Measurements from ENCODE around the gene RNPS1. TPM values are rescaled to one million over a fixed set of nuclear protein-coding genes. Genes with fewer than 3 reads are reported as not detected.
A peak's percentile ranks its signal among the peaks of the same experiment; 100 is the strongest.
"Not testable (repeated sequence)": the region's sequence is repeated elsewhere in the genome, so short reads cannot be mapped to it uniquely, and the experiment has no call there.

Gene RNPS1
- polyA plus RNA-seq, 3 donors from 2014 or later: 179 to 332 (median 189) TPM

DNA sequence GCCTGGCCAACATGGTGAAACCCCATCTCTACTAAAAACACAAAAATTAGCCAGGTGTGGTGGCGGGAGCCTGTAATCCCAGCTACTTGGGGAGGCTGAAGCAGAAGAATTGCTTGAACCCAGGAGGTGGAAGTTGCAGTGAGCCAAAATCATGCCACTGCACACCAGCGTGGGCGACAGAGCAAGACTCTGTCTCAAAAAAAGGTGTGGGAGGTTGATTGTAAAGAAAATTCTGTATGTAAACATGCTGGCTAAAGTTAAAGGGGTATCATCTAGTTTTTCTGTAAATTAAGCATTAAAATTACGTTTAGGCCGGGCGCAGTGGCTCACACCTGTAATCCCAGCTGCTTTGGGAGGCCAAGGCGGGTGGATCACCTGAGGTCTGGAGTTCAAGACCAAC lies 9.4 kb downstream of the RNPS1 start:
- not testable (repeated sequence) for H3K4me1 Mint-ChIP-seq; H3K27me3 Mint-ChIP-seq (ENCODE audit: low read depth in 3 of 3); H3K9me3 Mint-ChIP-seq; H3K4me3 Mint-ChIP-seq; DNase-seq
- peaks cover 6 to 42% (median 19%) of the 10 kb centered on the region in 3 donors for H3K36me3 Mint-ChIP-seq
- H3K27ac Mint-ChIP-seq: peak overlapping the region in 2 of 6 donors; percentile 27 to 45

- H3K4me3 Mint-ChIP-seq: no peak overlapping the region
- H3K27ac Mint-ChIP-seq: no peak overlapping the region
- H3K9me3 Mint-ChIP-seq: no peaks in the 10 kb centered on the region
- DNase-seq: no peak
- no peaks in the 10 kb centered on the region for H3K4me1 Mint-ChIP-seq
- peaks cover 0 to 7% (median 5%) of the 10 kb centered on the region in 3 donors for H3K27me3 Mint-ChIP-seq (ENCODE audit: low read depth in 3 of 3)
- peaks cover 6 to 47% (median 24%) of the 10 kb centered on the region in 3 donors for H3K36me3 Mint-ChIP-seq
Observed at GRCh38 chr16:2257726-2258125, 10.2 kb downstream of the RNPS1 start.

GRCh38 chr16:2256531-2257140 lies 11.3 kb downstream of the RNPS1 start:
- DNase-seq: no peak
- Mint-ChIP-seq H3K4me3 (peak overlapping the region in 1 of 5 donors; percentile 46), H3K27me3 (ENCODE audit: low read depth in 3 of 3) (peaks cover 0 to 5% (median 4%) of the 10 kb centered on the region in 3 donors), H3K36me3 (peaks cover 6 to 37% (median 24%) of the 10 kb centered on the region in 3 donors), H3K9me3 (no peaks in the 10 kb centered on the region), H3K27ac (peak overlapping the region in 2 of 6 donors; percentile 49 to 71), H3K4me1 (no peaks in the 10 kb centered on the region)

- Mint-ChIP-seq H3K27ac (peak overlapping the region in 4 of 6 donors; percentile 35 to 81 (median 60)), H3K27me3 (ENCODE audit: low read depth in 3 of 3) (peaks cover 0 to 8% (median 4%) of the 10 kb centered on the region in 3 donors), H3K4me1 (peaks cover 8 to 9% of the 10 kb centered on the region in 2 donors), H3K9me3 (no peaks in the 10 kb centered on the region), H3K36me3 (peaks cover 6 to 29% (median 17%) of the 10 kb centered on the region in 3 donors), H3K4me3 (peak overlapping the region in 1 of 5 donors; percentile 47)
- DNase-seq: no peak
Observed at GRCh38 chr16:2253293-2253692, 14.6 kb downstream of the RNPS1 start.

DNA sequence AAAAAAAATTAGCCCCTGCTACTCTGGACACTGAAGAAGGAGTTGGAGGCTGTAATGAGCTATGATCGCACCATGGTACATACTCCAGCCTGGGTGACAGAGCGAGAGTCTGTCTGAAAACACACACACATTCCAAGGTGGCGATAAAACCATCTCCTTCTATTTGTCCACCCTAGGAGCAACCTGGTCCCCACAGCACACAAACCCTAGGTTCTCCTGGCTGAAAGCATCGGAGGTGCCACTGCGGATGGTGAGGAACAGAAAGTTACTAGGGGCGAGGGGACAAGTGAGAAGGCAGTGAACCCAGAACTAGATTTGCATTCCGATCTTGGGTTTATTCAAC lies 15.1 kb downstream of the RNPS1 start:
- H3K27ac Mint-ChIP-seq: peak overlapping the region; percentile 35 to 81 (median 54)
- H3K9me3 Mint-ChIP-seq: no peaks in the 10 kb centered on the region
- H3K4me3 Mint-ChIP-seq: peak overlapping the region in 4 of 5 donors; percentile 33 to 67 (median 50)
- peaks cover 0 to 8% (median 4%) of the 10 kb centered on the region in 3 donors for H3K27me3 Mint-ChIP-seq (ENCODE audit: low read depth in 3 of 3)
- peaks cover 8 to 9% of the 10 kb centered on the region in 2 donors for H3K4me1 Mint-ChIP-seq
- peaks cover 6 to 26% (median 16%) of the 10 kb centered on the region in 3 donors for H3K36me3 Mint-ChIP-seq
- DNase-seq: no peak

DNA sequence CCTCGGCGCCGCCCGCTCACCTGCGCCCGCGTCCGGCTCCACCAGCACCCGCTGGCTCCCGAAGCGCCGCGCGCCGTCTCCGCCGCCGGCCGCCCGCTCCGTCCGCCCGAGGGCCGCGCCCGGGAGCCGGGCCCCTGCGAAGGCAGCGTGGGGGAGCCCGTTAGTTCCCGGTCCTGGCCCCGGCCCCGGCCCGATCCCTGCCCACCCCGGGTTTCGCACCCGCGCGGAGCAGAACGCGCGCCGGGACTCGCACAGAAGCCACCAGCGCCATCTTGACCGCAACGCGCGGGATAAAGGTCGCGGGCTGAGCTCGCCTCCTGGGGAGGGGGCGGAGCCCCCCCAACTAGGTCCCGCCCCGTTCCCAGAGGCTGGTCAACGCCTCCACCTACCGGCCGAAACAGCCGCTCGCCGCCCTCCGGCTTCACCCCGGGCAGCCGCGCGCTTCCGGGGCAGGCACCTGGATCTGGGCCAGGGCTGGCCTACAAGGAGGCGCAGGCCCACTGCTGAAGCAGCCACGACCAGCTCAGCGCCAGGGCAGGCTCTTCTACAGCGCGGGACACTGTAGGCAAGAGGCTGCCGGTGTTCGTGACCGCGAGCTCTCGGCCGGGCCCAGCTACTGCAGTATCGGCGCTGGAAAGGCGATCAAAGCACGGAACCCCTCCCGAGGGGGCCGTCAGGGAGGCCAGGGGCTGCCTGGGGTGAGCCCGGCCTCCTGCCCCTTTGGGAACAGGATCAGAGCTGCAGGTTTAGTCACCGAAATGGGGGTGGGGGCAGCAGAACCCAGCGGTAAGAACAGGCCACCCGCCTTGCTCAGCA lies 16.4 kb downstream of the RNPS1 start, which contains the start of gene ECI1:
TSS of gene ECI1 (minus strand) at position 292 of the 816 bp plus-strand sequence. CDS start at position 271, 21 bp downstream.
- Mint-ChIP-seq H3K9me3 (no peaks in the 10 kb centered on the region), H3K27me3 (ENCODE audit: low read depth in 3 of 3) (peaks cover 0 to 8% (median 4%) of the 10 kb centered on the region in 3 donors), H3K4me1 (peaks cover 8 to 9% of the 10 kb centered on the region in 2 donors), H3K4me3 (peak within 1 kb of the TSS; percentile 86 to 90 (median 88)), H3K27ac (peak within 1 kb of the TSS; percentile 76 to 90 (median 87)), H3K36me3 (peaks cover 1 to 16% (median 11%) of the 10 kb centered on the region in 3 donors)
- DNase-seq: peak; percentile 87 to 89 (median 87)

DNA sequence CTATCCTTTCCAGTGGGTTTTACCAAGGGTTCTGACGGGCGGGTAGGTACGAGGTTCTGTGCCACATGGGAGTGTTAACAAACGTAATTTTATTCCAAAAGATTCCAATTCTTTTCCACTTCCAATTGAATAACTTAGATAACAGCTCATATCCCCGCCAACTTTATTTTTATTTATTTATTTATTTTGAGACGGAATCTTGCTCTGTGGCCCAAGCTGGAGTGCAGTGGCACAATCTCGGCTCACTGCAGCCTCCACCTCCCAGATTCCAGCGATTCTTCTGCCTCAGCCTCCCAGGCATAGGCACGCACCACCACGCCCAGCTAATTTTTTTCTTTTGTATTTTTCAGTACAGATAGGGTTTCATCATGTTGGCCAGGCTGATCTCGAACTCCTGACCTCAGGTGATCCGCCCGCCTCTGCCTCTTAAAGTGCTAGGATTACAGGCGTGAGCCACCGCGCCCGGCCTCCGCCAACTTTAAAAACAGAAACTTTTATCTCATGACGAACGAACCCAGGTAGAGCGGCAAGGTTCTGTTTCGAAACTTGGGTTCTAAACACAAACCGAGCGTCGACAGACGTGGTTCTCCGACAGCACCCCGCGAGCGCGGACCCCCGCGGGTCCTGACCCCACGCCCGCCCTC lies 17.2 kb downstream of the RNPS1 start:
- Mint-ChIP-seq H3K4me1 (peaks cover 8 to 9% of the 10 kb centered on the region in 2 donors), H3K4me3 (peak overlapping the region; percentile 86 to 90 (median 88)), H3K9me3 (no peaks in the 10 kb centered on the region), H3K36me3 (peaks cover 0 to 13% (median 10%) of the 10 kb centered on the region in 3 donors), H3K27me3 (ENCODE audit: low read depth in 3 of 3) (peaks cover 0 to 6% (median 4%) of the 10 kb centered on the region in 3 donors), H3K27ac (peak overlapping the region; percentile 76 to 90 (median 87))
- no peak for DNase-seq

DNA sequence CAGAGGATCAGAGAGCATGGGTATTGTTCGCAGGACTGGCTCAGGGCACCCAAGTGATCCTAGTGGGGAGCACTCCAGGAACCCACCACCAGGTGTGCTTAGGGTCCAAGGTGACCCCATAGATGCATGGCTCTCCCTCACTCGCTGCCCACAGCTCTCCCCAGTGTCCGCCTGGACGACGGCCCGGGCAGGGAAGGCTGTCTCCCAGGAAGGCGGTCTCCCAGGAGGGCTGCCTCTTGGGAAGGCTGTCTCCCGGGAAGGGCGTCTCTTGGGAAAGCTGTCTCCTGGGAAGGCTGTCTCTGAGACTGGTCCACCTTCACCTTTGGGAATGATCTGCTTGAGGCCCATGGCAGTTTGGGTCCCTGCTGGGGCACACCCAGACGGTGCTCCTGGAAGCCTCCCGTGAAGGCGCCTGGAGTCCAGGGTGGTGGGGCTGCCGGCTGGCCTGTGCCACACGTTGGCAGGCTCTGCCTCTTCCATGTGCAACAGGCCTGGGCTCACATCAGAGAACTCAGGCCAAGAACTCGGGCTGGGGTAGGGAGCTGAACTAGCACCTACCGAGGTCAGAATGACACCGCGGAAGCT lies 21.5 kb downstream of the RNPS1 start:
- Mint-ChIP-seq H3K36me3 (peaks cover 0 to 4% (median 4%) of the 10 kb centered on the region in 3 donors), H3K4me1 (peaks cover 8 to 9% of the 10 kb centered on the region in 2 donors), H3K27me3 (ENCODE audit: low read depth in 3 of 3) (peaks cover 0 to 5% (median 0%) of the 10 kb centered on the region in 3 donors), H3K27ac (no peak overlapping the region), H3K4me3 (no peak overlapping the region), H3K9me3 (no peaks in the 10 kb centered on the region)
- no peak for DNase-seq

GRCh38 chr16:2244926-2245795 lies 22.8 kb downstream of the RNPS1 start:
- Mint-ChIP-seq H3K27ac (no peak overlapping the region), H3K36me3 (peaks cover 0 to 4% (median 4%) of the 10 kb centered on the region in 3 donors), H3K4me3 (no peak overlapping the region), H3K9me3 (no peaks in the 10 kb centered on the region), H3K27me3 (ENCODE audit: low read depth in 3 of 3) (peaks cover 0 to 2% (median 0%) of the 10 kb centered on the region in 3 donors), H3K4me1 (peaks cover 0 to under 1% of the 10 kb centered on the region in 2 donors)
- DNase-seq: no peak

- Mint-ChIP-seq H3K4me3 (no peak overlapping the region), H3K4me1 (no peaks in the 10 kb centered on the region), H3K27me3 (ENCODE audit: low read depth in 3 of 3) (peaks cover 0 to 2% (median 0%) of the 10 kb centered on the region in 3 donors), H3K27ac (no peak overlapping the region), H3K9me3 (peaks cover 0 to 2% (median 0%) of the 10 kb centered on the region in 6 donors), H3K36me3 (peaks cover 0 to 4% (median 4%) of the 10 kb centered on the region in 3 donors)
- DNase-seq: no peak
Observed at GRCh38 chr16:2244301-2244700, 23.6 kb downstream of the RNPS1 start.

GRCh38 chr16:2243781-2244180 lies 24.1 kb downstream of the RNPS1 start:
- Mint-ChIP-seq H3K4me3 (no peak overlapping the region), H3K9me3 (peaks cover 0 to 2% (median 0%) of the 10 kb centered on the region in 6 donors), H3K4me1 (no peaks in the 10 kb centered on the region), H3K36me3 (peaks cover 0 to 4% (median 4%) of the 10 kb centered on the region in 3 donors), H3K27ac (no peak overlapping the region), H3K27me3 (ENCODE audit: low read depth in 3 of 3) (peaks cover 0 to 2% (median 0%) of the 10 kb centered on the region in 3 donors)
- DNase-seq: no peak

GRCh38 chr16:2243031-2243528 lies 24.8 kb downstream of the RNPS1 start:
- DNase-seq: no peak
- Mint-ChIP-seq H3K4me1 (no peaks in the 10 kb centered on the region), H3K9me3 (peaks cover 0 to 2% (median 0%) of the 10 kb centered on the region in 6 donors), H3K27me3 (ENCODE audit: low read depth in 3 of 3) (peaks cover 0 to 2% (median 0%) of the 10 kb centered on the region in 3 donors), H3K27ac (no peak overlapping the region), H3K4me3 (no peak overlapping the region), H3K36me3 (peaks cover 0 to 4% (median 4%) of the 10 kb centered on the region in 3 donors)
